ELF-1 (cell line): ENCODE results near the gene CLEC16A.
"Not testable (repeated sequence)": the region's sequence is repeated elsewhere in the genome, so short reads cannot be mapped to it uniquely, and the experiment has no call there.

Experiments
- DNase-seq: peaks from one replicate; pipeline ENCODE4 v3.0.0-alpha.2; 2016; ENCODE audit warnings: low read depth, low spot score

CLEC16A gene

GRCh38 chr16:10923650-10924214 is 20.6 kb upstream of the CLEC16A start:
- DNase-seq, result no peak

DNA sequence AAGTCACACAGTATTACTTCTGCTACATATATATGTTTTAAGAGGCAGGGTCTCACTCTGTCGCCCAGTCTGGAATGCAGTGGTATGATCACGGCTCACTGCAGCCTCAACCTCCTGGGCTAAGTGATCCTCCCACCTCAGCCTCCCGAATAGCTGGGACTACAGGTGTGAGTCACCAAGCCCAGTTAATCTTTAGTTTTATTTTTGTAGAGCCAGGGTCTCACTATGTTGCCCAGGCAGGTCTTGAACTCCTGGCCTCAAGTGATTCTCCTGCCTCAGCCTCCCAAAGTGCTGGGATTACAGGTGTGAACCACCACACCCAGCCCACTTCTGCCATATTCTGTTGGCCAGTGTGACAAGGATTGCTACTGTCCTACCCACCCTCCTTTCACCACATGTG is 19.1 kb upstream of the CLEC16A start:
- not testable (repeated sequence) for DNase-seq

DNA sequence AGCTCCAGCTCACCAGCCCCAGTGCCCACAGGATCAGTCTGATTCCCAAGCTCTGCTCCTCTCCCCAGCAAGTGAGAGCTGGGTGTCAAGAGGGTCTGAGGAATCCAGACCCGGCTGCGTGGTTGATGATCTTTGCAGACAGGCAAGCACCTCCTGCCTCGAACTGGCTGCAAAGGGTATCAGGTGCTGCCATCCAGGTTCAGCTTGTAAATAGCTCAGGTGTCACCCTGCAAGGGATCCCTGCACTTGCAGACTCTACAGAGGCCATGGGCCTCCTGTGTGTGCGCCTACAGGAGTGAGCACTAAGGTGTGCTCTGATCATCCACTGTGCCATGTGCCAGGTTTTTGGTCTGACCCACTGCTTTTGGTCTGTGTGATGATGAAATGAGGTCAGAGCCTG is 18.3 kb upstream of the CLEC16A start:
- DNase-seq, result no peak

DNA sequence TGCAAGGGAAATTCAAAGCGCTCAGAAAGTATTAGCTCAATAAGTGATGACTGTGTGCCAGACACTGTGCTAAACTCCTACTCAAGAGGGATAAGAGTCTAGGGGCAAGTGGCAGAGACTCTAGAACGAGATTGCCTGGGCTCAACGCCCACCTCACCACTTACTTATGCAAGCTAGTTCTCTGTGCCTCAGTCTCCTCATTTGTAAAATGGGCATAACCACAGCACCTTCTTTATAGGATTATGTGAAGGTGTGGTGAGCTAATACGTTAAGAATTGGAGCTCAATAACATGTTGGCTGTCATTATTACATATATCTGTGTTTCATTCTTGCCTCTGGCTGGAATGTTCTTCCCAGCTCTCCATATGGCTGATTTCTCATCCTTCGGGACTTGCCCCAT is 17.5 kb upstream of the CLEC16A start:
- no peak for DNase-seq

DNA sequence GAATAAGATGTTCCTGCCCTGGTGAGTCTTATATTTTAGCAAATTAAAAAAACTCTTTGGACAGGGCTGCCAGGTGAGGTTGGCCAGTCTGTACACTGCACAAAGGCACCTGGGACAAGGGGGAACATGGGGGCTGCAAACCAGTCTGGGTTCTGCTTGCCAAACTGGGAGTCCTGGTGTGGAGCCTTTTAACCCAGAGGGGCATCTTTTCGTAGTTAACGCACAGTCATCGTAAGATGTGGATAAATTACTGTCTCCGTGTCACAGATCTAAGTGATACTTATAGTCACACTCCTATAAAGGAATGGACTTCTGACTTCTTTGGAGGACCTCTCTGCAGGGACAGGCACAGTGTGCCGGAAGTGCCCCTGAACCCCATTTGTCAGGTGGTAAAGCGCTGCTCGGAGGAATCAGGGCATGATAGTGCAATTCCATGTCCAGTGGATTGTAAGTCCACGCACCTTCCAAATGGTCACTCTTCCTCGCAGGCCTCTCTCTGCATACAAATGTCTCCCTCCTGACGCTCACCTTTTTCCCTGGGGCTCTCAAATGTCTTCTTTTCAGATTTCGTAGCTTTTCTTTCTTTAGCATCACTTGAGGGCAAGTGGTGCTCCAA is 16.8 kb upstream of the CLEC16A start:
- DNase-seq, result no peak

- DNase-seq, result not testable (repeated sequence)
Observed at GRCh38 chr16:10929097-10929496, 15.3 kb upstream of the CLEC16A start.

DNA sequence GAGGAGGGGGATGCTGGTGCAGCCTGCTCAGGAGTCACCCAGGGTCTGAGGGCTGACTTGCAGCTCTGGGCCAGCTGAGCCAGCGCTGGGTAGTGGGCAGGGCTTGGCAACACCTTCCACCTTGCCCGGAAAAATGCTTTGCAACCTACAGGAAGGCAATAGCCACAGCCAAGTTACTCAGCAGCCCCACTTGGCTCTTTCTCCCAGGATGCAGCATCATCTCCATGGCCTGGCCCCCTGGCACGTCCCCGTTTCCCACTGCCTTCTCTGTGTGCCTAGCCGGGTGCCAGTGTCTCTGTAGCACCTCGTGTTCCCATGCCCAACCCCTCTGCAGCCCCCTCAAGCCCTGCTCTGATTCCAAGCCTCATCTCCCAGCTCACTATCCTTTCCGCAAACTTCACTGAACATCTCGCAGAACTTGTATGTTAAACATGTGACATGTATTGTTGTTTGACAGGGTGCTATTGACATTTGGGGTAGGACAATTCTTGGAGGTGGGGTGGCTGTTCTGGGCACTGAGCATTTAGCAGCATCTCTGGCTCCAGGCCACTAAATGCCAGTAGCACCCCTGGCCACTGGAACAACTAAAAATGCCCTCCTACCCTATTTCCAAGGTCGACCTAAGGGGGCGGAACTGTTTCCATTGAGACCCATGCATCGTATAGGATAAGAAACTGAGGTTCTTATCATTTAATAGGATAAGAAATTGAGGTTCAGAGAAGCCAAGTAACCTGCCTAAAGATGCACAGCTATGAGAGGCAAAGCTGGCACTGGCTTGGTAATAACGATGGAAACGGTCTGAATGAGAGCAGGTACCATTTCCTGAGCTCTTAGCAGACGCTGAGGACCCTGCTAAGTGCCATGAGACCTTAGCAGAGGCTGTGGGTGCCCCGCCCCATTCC is 14.3 kb upstream of the CLEC16A start:
- no peak for DNase-seq

GRCh38 chr16:10930755-10931093 is 13.6 kb upstream of the CLEC16A start:
- no peak for DNase-seq

GRCh38 chr16:10931134-10931533 is 13.2 kb upstream of the CLEC16A start:
- no peak for DNase-seq

- DNase-seq, result no peak
Observed at GRCh38 chr16:10931977-10932632, 12.3 kb upstream of the CLEC16A start.

DNA sequence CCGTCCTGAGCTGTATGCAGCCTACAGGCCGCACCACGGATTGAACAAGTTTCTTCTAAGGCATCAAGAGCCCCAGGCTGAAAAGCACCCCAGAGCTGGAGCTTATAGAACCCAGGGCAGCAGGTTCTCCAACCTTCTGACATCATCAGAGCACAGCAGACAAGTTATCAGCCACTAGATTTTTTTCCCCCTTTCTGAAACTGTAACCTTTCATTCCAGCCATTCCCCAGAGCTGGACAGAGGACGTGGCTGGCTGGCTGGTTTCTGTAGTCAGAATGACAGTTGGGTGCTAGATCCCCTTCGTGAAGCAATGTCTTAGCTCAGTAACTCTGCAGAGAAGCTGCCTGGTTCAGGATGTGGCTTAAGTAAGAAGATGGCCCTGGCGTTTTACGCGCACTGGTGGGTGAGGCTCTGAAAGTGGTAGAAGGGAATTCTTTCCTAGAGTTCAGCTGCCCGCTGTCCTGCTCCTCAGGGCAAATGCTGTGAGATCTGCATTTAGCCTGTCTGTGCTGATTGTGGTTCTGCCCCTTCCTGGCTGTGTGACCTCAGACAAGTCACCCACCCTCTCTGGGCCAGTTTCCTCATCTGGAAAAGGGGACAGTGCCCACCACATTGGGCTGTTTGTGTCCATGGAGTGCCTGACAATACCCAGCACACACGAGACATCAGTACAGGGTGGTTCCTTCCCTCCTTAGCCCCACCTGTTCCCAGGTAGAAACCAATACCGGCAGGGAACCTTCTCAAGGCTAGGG is 11.2 kb upstream of the CLEC16A start:
- DNase-seq, result peak; percentile 29

DNA sequence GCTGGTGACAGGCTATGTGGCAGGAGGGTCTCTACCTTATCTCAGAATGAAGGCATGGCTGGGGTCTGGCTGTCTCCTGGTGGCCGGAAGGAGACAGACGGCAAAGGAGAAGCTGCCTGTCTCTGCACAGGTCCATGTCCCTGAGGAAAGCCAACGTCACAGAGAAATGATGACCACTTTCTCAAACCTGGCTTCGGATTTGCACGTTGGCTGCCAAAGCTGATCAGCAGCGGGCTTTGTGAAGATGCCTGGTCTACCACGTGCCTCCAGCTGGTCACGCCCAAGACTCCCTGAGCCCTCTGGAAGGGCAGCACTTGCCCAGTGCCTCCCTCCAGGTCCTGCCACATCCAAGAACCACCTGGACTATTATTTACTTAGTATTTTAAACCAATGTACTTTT is 10.5 kb upstream of the CLEC16A start:
- no peak for DNase-seq

GRCh38 chr16:10934325-10935107 is 9.8 kb upstream of the CLEC16A start:
- no peak for DNase-seq

GRCh38 chr16:10935226-10935915 is 9.0 kb upstream of the CLEC16A start:
- DNase-seq, result no peak

DNA sequence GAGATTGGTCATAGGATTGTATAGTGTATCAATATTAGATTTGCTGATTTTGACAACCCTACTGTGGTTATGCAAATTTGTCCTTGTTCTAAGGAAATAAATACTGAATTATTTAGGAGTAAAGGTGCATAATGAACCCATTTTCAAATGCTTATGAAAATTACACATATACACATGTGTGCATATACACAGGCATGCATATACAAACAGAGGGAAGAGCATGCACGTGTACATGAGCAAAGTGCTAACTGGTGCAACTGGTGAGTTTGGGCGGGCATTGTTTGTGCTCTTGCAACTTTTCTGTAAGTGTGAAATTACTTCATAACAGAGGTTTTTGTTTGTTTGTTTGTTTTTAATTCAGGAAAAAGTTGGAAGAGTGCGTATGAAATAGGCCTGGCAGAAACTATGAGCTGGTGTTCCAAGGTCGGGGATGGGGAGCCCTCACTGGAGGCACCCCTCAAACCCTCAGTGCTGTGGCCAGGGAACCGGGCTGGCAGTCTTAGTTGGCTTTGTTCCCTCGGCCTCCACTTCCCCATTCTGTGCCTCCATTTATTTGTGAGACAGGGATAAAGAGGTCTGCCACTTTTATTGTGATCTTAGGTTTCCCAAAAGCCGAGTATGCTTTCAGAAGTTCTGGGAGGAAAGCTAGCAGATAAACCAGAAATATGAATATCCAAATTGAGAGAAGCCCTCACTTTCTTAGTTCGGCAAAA is 7.9 kb upstream of the CLEC16A start:
- no peak for DNase-seq

DNA sequence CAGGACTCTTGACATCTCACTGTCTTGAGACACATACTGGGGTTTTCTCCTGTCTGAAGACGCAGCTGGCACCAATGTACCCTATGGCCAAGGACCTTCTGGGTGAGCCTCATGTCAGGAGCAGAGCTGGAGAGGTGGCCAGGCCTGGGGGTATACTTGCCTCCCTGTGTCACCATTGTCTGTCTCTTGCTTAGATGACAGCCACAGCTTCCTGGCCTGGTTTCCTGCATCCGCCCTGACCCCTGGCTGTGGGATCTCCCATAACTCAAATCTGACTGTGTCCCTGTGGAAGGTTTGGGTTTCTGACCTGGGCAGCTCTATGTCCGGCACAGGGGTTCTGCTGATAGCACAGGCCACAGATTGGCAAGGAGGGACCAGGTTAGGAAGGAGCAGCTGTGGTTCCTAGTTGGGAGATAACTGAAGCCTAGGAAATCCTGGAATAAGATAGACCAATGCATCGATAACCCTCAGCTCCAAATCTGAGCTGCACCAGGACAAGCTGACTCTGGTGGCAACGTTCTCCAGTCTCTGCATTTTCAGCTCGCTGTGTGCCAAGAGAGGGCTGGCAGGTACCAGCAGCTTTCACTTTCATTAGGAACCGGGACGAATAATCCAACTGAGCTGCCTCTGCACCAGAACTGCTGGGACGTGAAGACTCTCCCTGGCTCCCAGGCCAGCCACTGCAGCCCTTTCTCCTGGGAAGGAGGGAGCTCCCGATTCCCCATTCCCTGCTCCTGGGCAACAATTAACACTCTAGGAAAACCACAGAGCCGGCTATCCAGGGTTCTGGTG is 7.1 kb upstream of the CLEC16A start:
- DNase-seq, result no peak

DNA sequence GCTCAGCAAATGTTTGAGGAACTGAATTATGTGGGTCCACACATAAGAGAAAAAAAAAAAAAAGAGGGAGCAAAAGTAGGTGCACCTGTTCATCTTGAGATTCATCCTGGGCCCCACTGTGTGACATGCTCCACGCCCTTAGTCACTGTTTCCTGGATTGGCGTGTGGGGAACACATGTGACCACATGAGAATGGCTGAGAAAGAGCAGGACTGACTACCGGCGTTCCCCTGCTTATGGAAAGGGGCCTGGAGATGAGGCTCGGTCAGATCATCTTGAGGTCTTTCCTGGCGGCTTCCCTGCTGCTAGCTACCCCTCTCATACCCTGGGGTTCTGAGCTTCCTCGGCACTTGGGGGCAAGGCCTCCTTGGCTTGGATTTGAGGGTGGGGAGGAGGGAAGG is 6.0 kb upstream of the CLEC16A start:
- DNase-seq, result no peak

DNA sequence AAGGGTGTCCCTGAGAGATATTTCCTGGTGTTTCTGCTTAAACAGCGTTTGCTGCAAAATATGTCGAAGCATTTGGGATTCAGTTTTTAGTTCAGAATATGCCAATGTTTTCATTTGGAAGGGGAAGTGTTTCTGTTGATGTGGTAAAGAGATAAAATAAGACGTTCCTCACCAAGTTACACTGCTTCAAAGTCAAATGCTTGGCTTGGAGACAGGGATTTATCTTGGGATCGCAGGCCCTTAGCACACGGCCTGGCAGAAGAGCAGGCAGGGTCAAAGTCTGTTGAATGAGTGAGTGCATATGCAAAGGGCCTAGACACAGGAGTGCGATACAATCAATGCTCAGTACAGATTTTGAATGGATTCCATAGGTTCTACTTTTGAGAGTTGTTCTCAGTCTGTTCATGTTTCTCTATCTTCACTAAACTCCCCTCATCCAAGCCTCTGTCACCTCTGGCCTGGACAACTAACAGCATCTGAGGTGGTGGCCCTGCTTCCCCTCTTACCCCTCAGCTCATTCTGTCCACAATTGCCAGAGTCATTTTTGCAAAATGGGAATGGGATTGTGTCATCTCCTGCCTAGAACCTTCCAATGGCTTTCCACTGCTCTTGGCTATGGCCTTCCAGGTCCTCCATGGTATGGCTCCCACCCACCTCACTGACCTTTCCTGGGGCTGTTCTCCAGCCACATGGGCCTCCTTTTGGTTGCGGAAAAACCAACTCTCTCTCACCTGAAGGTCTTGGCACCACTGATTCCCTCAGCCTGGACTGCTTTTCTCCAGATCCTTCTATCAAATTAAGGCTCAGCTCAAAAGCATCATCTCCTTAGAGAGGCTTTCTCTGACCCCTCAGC is 5.3 kb upstream of the CLEC16A start:
- DNase-seq, result no peak
